GM19240 (cell line): Measurements from ENCODE around the gene ADAMTS5.

ENCODE experiments used
- DNase-seq: peaks from one replicate; pipeline ENCODE4 v3.0.0; 2011; ENCODE audit warnings: low spot score; ENCODE audit not compliant: insufficient read length

Gene ADAMTS5

DNA sequence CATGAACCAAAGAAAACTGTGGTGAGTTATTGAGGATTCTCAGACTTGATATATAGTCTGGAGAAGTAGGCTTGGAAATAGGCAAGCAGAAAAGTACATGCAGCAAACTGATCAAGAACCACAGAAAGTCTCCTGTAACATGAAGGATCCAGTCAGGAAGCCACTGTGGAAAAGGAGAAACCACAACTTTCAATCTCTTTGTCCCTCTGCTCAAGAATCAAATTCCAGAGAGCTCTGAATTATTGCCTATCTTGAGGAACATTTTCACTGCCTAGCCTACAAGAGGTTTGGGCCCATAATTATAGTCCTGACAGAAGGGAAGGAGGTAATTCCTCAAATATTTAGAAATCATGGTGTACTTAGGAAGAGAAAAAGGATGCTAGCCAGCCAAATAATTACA is 78.6 kb downstream of the ADAMTS5 start:
- DNase-seq, result no peak

DNA sequence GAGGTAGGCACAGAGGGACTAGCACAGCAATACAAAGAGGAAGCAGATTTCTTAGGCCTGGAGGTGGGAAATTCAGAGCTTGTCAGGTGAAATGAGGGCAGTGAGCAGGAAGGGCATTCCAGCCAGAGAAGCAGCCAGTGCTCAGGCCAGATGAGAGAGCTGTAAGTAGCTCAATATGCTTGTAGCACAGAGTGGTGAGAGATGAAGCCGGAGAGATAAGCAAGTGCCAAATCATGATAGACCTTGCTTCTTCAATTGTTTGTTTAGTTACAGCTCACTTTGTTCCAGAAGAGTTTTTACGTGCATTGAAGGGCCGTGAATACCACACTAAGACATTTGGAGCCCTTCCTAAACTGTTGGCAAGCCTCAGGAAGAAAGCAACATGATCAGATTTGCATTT is 79.6 kb downstream of the ADAMTS5 start:
- DNase-seq, result no peak

- DNase-seq, result no peak
These were observed 82.5 kb downstream of the ADAMTS5 start for GRCh38 chr21:26884436-26884835.

GRCh38 chr21:26883768-26884167 is 83.1 kb downstream of the ADAMTS5 start:
- no peak for DNase-seq

DNA sequence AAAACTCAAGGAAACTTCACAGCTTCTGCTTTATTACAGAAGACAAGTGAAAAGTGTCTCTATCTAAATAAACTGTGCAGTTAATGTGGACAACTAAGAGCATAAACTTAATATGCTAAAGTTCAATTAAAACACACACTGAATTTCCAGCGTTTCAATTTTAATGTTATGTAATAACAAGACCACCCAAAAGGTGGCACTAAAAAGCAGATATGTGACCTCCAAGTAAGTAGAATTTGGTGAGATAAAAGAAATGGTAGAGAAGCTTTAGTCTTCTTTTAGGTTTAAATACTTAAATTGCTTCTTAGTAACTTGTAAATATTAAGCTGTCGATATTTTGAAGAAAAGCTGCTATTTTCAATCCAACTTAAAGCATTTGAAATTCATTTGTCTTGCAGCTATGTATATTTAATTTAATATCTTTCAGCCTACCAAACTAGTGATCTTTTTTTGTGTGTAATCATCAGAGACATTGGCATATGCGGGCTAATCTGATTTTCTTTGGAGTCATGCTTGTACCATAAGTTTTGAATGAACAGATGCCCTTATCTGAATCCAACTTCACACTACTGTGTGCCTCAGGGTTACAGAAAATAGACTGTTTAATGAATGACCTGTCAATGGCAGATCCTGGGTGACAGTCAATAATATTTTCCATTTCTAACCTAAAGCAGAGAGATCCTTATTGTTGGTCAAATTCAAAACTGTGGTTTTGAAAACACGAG is 85.2 kb downstream of the ADAMTS5 start:
- no peak for DNase-seq

GRCh38 chr21:26877018-26877417 is 89.9 kb downstream of the ADAMTS5 start:
- DNase-seq, result no peak

GRCh38 chr21:26874347-26874746 is 92.5 kb downstream of the ADAMTS5 start:
- no peak for DNase-seq
